HEK293 (cell line): ENCODE results near the gene TECR.

Experiments
- CTCF ChIA-PET: fragments of 350-600 bp; formaldehyde crosslinking; extraction: SDS; loops from one replicate; lab custom pipeline; 2021; ENCODE audit warnings: antibody characterized with exemption; lab: Yijun Ruan, JAX
- POLR2A ChIA-PET: fragments of 300-600 bp; formaldehyde crosslinking; extraction: SDS; loops from one replicate; lab custom pipeline; 2020; ENCODE audit warnings: antibody characterized with exemption, inconsistent platforms; lab: Yijun Ruan, JAX
- H3K27ac ChIP-seq: fragments of 200-500 bp; sonication (Bioruptor generic); 2 replicates; pipeline ENCODE4 v1.5.1; 2014; ENCODE audit warnings: low read depth, low read length, control low read depth, inconsistent platforms; ENCODE audit errors: extremely low read depth
- H3K36me3 ChIP-seq, 2 experiments: fragments of 200-500 bp in 1 of 2; sonication (Bioruptor generic) in 1 of 2; 1 replicate in 1 of 2; 2 replicates in 1 of 2; pipeline ENCODE4 v1.5.1; 2014 to 2017; ENCODE audit warnings: inconsistent platforms in 2 of 2, low read length in 2 of 2; ENCODE audit not compliant: control insufficient read depth in 2 of 2, insufficient read depth in 1 of 2
- H3K4me1 ChIP-seq: fragments of 200-500 bp; sonication (Bioruptor generic); 2 replicates; pipeline ENCODE4 v1.5.1; 2014; ENCODE audit warnings: mild to moderate bottlenecking, low read length, inconsistent platforms; ENCODE audit not compliant: control insufficient read depth, insufficient read depth
- H3K4me3 ChIP-seq: 2 replicates; pipeline ENCODE4 v1.5.1; 2011; ENCODE audit warnings: low read depth, mild to moderate bottlenecking, control low read depth, low read length, moderate library complexity
- H3K9me3 ChIP-seq: fragments of 200-500 bp; sonication (Bioruptor generic); 2 replicates; pipeline ENCODE4 v1.5.1; 2014; ENCODE audit warnings: low read depth, low read length, inconsistent platforms; ENCODE audit not compliant: control insufficient read depth, insufficient read depth
- OVOL3 ChIP-seq: fragments of 450-650 bp; formaldehyde crosslinking; IDR thresholded peaks from 2 replicates; pipeline ENCODE4 v1.5.1; 2016; ENCODE audit warnings: missing biosample characterization, missing genetic modification characterization
- SALL2 ChIP-seq: fragments of 450-650 bp; formaldehyde crosslinking; IDR thresholded peaks from 2 replicates; pipeline ENCODE4 v1.5.0; 2017; ENCODE audit warnings: missing biosample characterization, mild to moderate bottlenecking, missing genetic modification characterization, borderline replicate concordance
- ZBTB49 ChIP-seq: fragments of 450-650 bp; formaldehyde crosslinking; IDR thresholded peaks from 2 replicates; pipeline ENCODE4 v1.5.1; 2016; ENCODE audit warnings: missing biosample characterization, missing genetic modification characterization, low read depth
- ZFHX2 ChIP-seq: fragments of 450-650 bp; formaldehyde crosslinking; conservative IDR thresholded peaks from 2 replicates; pipeline ENCODE4 v1.5.1; 2016; ENCODE audit warnings: missing biosample characterization, missing genetic modification characterization
- ZNF112 ChIP-seq: fragments of 450-650 bp; formaldehyde crosslinking; IDR thresholded peaks from 2 replicates; pipeline ENCODE4 v1.5.0; 2017; ENCODE audit warnings: missing biosample characterization, missing genetic modification characterization
- ZNF175 ChIP-seq: fragments of 450-650 bp; formaldehyde crosslinking; IDR thresholded peaks from 2 replicates; pipeline ENCODE4 v1.5.1; 2016; ENCODE audit warnings: missing biosample characterization, missing genetic modification characterization
- ZNF211 ChIP-seq: fragments of 450-650 bp; formaldehyde crosslinking; IDR thresholded peaks from 2 replicates; pipeline ENCODE4 v1.5.1; 2016; ENCODE audit warnings: low read depth, missing biosample characterization, missing genetic modification characterization
- ZNF302 ChIP-seq: fragments of 450-650 bp; formaldehyde crosslinking; IDR thresholded peaks from 2 replicates; pipeline ENCODE4 v1.5.1; 2016; ENCODE audit warnings: missing biosample characterization, missing genetic modification characterization, low read depth
- ZNF311 ChIP-seq: fragments of 450-650 bp; formaldehyde crosslinking; IDR thresholded peaks from 2 replicates; pipeline ENCODE4 v1.5.1; 2017; ENCODE audit warnings: missing biosample characterization, missing genetic modification characterization, borderline replicate concordance
- ZNF341 ChIP-seq: fragments of 450-650 bp; formaldehyde crosslinking; IDR thresholded peaks from 2 replicates; pipeline ENCODE4; 2016; ENCODE audit warnings: low read depth, missing biosample characterization, missing genetic modification characterization
- ZNF394 ChIP-seq: fragments of 450-650 bp; formaldehyde crosslinking; IDR thresholded peaks from 2 replicates; pipeline ENCODE4 v1.5.1; 2016; ENCODE audit warnings: missing biosample characterization, missing genetic modification characterization, mild to moderate bottlenecking, moderate library complexity, borderline replicate concordance
- ZNF449 ChIP-seq: fragments of 450-650 bp; formaldehyde crosslinking; IDR thresholded peaks from 2 replicates; pipeline ENCODE4 v1.5.1; 2017; ENCODE audit warnings: missing biosample characterization, mild to moderate bottlenecking, missing genetic modification characterization, moderate library complexity
- ZNF473 ChIP-seq: fragments of 450-650 bp; formaldehyde crosslinking; IDR thresholded peaks from 2 replicates; pipeline ENCODE4 v1.5.1; 2017; ENCODE audit warnings: missing biosample characterization, missing genetic modification characterization
- ZNF488 ChIP-seq: fragments of 450-650 bp; formaldehyde crosslinking; IDR thresholded peaks from 2 replicates; pipeline ENCODE4 v1.5.1; 2016; ENCODE audit warnings: missing biosample characterization, missing genetic modification characterization
- ZNF513 ChIP-seq: fragments of 450-650 bp; IDR thresholded peaks from 2 replicates; pipeline ENCODE4 v1.5.1; 2018; ENCODE audit warnings: missing biosample characterization, missing genetic modification characterization
- ZNF521 ChIP-seq: fragments of 450-650 bp; formaldehyde crosslinking; IDR thresholded peaks from 2 replicates; pipeline ENCODE4 v1.5.1; 2017; ENCODE audit warnings: missing biosample characterization, mild to moderate bottlenecking, missing genetic modification characterization
- ZNF544 ChIP-seq: fragments of 450-650 bp; formaldehyde crosslinking; IDR thresholded peaks from 2 replicates; pipeline ENCODE4 v1.5.0; 2017; ENCODE audit warnings: missing biosample characterization, missing genetic modification characterization
- ZNF560 ChIP-seq: fragments of 450-650 bp; formaldehyde crosslinking; IDR thresholded peaks from 2 replicates; pipeline ENCODE4 v1.5.1; 2017; ENCODE audit warnings: missing biosample characterization, missing genetic modification characterization, borderline replicate concordance
- ZNF610 ChIP-seq: fragments of 450-650 bp; formaldehyde crosslinking; IDR thresholded peaks from 2 replicates; pipeline ENCODE4 v1.5.1; 2016; ENCODE audit warnings: missing biosample characterization, missing genetic modification characterization, borderline replicate concordance
- ZNF621 ChIP-seq: fragments of 450-650 bp; formaldehyde crosslinking; IDR thresholded peaks from 2 replicates; pipeline ENCODE4 v1.5.1; 2017; ENCODE audit warnings: missing biosample characterization, missing genetic modification characterization
- ZNF777 ChIP-seq: fragments of 450-650 bp; formaldehyde crosslinking; IDR thresholded peaks from 2 replicates; pipeline ENCODE4 v1.5.1; 2017; ENCODE audit warnings: missing biosample characterization, missing genetic modification characterization, borderline replicate concordance
- TF ChIP-seq, protein P1 (sequence below): fragments of 450-650 bp; formaldehyde crosslinking; IDR thresholded peaks from 2 replicates; pipeline ENCODE4; 2016; ENCODE audit warnings: missing biosample characterization, missing genetic modification characterization

TECR gene

DNA sequence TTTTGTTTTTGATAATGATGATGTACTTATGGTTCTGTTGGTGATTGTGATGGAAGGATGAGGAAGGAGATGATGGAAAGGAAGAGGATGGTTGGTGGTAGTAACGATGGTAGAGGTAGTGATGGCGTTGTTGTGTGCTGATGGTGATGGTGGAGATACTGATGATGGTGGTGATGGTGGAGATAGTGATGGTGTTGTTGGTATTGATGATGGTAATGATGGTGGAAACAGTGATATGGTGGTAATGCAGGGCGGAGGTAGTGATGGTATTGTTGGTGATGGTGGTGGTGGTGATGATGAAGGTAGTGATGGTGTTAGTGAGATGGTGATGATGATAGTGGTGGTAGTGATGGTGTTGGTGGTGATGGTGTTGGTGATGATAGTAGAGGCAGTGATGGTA, 66.2 kb downstream of the TECR start:
- 0 out of 2 replicates have a peak, but pooled peaks have one; percentile 59 for TF ChIP-seq ZNF560 (tag by site-specific recombination)
- TF ChIP-seq ZNF521 (tag by site-specific recombination): 0 out of 2 replicates have a peak, but pooled peaks have one; percentile 64
- peak; percentile 18; the same call in 1 of the 2 replicates for TF ChIP-seq ZNF777 (tag by site-specific recombination)
- TF ChIP-seq ZNF341 (tag by site-specific recombination): no peak
- TF ChIP-seq ZNF513 (tag by site-specific recombination): no peak
- no peak for TF ChIP-seq OVOL3 (tag by site-specific recombination)
- TF ChIP-seq SALL2: no peak
- 0 out of 2 replicates have a peak, but pooled peaks have one; percentile 60 for TF ChIP-seq ZNF621 (tag by site-specific recombination)
- TF ChIP-seq ZNF112 (tag by site-specific recombination): no peak
- no peak for TF ChIP-seq ZNF211 (tag by site-specific recombination)
- TF ChIP-seq ZNF394 (tag by site-specific recombination): no peak
- no peak for TF ChIP-seq ZNF488 (tag by site-specific recombination)
- 0 out of 2 replicates have a peak, but pooled peaks have one; percentile 34 for TF ChIP-seq ZNF175 (tag by site-specific recombination)
- no peak for TF ChIP-seq ZNF302
- TF ChIP-seq, protein P1, sequence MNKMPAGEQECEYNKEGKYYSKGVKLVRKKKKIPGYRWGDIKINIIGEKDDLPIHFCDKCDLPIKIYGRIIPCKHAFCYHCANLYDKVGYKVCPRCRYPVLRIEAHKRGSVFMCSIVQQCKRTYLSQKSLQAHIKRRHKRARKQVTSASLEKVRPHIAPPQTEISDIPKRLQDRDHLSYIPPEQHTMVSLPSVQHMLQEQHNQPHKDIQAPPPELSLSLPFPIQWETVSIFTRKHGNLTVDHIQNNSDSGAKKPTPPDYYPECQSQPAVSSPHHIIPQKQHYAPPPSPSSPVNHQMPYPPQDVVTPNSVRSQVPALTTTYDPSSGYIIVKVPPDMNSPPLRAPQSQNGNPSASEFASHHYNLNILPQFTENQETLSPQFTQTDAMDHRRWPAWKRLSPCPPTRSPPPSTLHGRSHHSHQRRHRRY: no peak
- peak; percentile 44; the same call in 1 of the 2 replicates for TF ChIP-seq ZNF544 (tag by site-specific recombination)
- TF ChIP-seq ZNF449: no peak
- TF ChIP-seq ZNF610 (tag by site-specific recombination): no peak
- no peak for TF ChIP-seq ZNF473
- no peak for TF ChIP-seq ZBTB49 (tag by site-specific recombination)
- 0 out of 2 replicates have a peak, but pooled peaks have one; percentile 69 for TF ChIP-seq ZNF311 (tag by site-specific recombination)
- no peak for TF ChIP-seq ZFHX2
- Histone ChIP-seq H3K27ac (no peak overlapping the region), H3K4me3 (no peak overlapping the region), H3K4me1 (no peaks in the 10 kb centered on the region), H3K9me3 (no peaks in the 10 kb centered on the region), H3K36me3 (no peaks in the 10 kb centered on the region)
- ChIA-PET CTCF (no interaction called here), POLR2A (no interaction called here)
